Adrenal gland (tissue), 5 donors: Measurements from ENCODE around the gene MAML1.

ENCODE experiments used
- CTCF ChIP-seq, 6 experiments: fragments of 450-650 bp in 4 of 6; fragments of 200-600 bp in 2 of 6; sonication (generic) in 1 of 6; IDR thresholded peaks; 1 replicate in 5 of 6; 2 replicates in 1 of 6; pipeline versions ENCODE4 v1.5.1 to v1.8.0; 2016 to 2021; ENCODE audit warnings: antibody characterized with exemption in 6 of 6, mild to moderate bottlenecking in 2 of 6, moderate library complexity in 1 of 6
- POLR2A ChIP-seq, 2 donors: fragments of 450-650 bp; IDR thresholded peaks; one replicate each; pipeline ENCODE4 v1.6.1; 2017; ENCODE audit warnings: antibody characterized with exemption in 2 of 2, mild to moderate bottlenecking in 2 of 2, moderate library complexity in 1 of 2
- donor health status: DM: no; HTN: no; CAD: no.

- TF ChIP-seq POLR2A (IDR thresholded peaks at IDR 0.05) (no peak), CTCF (IDR thresholded peaks at IDR 0.05) (no peak)
Observed at GRCh38 chr5:179814090-179814489, 81.5 kb downstream of the MAML1 start.
